ENCODE results near the gene HDGF. TPM values are rescaled to one million over a fixed set of nuclear protein-coding genes. Genes with fewer than 3 reads are reported as not detected.
A peak's percentile ranks its signal among the peaks of the same experiment; 100 is the strongest.

Gene HDGF
- total and polyA plus RNA-seq, 9 of the 15 experiments (the other 6 are each of a cell fraction or from before 2014, with no cell fraction given): 38.8 to 601 (median 400) TPM

DNA sequence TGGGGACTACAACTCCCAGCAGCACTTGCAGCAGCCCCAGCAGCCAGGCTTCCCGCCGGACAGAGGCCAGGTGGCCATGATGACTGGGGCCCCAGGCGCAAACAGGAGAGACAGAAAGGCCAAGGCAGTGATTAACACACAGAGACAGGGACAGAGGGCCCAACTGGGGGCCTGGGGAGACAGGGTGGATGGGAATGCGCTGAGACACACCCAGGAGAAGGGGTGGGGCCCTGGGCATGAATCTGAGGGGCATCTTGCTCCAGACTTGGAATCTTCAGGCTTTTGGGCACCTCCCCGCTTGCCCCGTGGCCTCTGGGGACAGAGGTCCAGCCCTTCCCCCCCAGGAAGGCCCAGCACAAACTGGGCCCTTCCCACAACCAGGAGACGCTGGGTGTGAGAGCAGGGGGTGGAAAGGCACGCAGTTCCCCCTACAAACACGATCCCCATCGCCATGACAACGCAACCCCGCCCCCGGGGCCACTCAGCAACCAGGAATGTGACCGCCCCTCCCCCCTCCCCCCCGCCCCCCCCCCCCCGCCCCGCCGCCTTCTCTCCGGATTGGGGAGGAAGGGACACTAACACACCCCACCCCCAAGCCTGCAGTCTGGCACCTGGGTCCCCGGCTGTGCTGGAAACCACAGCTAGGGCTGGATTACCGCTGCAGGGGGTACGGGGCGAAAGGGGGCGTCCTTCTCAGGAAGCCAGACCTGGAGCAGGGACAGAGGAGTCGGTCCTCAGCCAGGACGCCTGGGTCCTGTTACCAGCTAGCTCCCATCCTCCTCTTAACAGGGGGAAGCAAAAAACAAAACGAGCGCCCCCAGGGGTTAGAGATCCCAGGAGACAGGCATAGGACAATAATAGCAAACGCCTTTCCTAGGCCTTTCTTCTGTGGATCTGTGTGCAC lies 4.5 kb downstream of the HDGF start (continued):
- TF ChIP-seq NCOR1 (IDR thresholded peaks at IDR 0.05) (peak; percentile 32; the same call in 1 of the 2 replicates), FOXA3 (CRISPR knock-in tag; conservative IDR thresholded peaks at IDR 0.05 in 1 of 2, IDR thresholded peaks at IDR 0.05 in 1 of 2) (no peak), DACH1 (IDR thresholded peaks at IDR 0.05; ENCODE audit: partially characterized antibody) (no peak), ZC3H8 (IDR thresholded peaks at IDR 0.05) (no peak)
- TF ChIP-seq, protein P1, sequence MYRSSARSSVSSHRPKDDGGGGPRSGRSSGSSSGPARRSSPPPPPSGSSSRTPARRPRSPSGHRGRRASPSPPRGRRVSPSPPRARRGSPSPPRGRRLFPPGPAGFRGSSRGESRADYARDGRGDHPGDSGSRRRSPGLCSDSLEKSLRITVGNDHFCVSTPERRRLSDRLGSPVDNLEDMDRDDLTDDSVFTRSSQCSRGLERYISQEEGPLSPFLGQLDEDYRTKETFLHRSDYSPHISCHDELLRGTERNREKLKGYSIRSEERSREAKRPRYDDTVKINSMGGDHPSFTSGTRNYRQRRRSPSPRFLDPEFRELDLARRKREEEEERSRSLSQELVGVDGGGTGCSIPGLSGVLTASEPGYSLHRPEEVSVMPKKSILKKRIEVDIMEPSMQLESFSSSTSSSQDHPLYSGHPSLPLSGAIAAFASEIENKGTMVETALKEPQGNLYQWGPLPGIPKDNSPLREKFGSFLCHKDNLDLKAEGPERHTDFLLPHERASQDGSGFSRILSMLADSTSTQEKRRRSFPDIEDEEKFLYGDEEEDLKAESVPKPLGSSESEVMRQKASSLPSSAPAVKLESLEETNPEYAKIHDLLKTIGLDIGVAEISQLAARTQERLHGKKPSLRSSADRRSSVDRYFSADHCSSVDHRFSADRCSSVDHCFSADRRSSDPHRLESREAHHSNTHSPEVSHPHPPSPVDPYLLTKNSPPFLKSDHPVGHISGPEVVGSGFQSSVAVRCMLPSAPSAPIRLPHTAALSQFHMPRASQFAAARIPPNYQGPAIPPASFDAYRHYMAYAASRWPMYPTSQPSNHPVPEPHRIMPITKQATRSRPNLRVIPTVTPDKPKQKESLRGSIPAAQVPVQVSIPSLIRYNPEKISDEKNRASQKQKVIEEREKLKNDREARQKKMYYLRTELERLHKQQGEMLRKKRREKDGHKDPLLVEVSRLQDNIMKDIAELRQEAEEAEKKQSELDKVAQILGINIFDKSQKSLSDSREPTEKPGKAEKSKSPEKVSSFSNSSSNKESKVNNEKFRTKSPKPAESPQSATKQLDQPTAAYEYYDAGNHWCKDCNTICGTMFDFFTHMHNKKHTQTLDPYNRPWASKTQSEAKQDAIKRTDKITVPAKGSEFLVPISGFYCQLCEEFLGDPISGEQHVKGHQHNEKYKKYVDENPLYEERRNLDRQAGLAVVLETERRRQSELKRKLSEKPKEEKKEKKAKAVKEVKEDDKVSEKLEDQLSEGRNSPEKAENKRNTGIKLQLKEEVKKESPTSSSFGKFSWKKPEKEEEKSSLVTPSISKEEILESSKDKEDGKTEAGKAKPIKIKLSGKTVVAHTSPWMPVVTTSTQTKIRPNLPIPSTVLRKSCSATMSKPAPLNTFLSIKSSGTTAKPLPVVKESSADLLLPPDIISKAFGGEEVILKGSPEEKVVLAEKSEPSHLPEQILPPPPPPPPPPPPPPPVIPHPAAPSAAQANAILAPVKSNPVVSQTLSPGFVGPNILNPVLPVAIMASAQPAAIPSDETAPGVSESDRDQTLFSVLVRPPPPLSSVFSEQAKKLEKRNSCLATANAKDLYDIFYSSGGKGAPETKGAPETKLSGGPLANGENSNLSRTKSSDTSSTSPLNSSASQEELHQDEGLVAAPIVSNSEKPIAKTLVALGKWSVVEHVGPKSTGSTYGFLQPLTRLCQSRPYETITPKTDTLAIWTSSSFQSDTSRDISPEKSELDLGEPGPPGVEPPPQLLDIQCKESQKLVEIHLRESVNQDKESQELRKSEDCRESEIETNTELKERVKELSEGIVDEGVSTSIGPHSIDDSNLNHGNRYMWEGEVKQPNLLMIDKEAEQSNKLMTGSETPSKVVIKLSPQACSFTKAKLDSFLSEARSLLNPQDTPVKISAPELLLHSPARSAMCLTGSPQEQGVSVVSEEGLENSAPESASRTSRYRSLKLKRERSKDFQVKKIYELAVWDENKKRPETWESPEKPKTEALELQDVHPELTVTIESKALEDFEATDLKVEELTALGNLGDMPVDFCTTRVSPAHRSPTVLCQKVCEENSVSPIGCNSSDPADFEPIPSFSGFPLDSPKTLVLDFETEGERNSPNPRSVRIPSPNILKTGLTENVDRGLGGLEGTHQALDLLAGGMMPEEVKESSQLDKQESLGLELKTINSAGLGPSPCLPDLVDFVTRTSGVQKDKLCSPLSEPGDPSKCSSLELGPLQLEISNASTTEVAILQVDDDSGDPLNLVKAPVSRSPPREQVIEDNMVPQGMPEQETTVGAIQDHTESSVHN (IDR thresholded peaks at IDR 0.05; ENCODE audit: borderline replicate concordance in 1 of 2, low read depth in 1 of 2): no peak
- TF ChIP-seq, protein P2, sequence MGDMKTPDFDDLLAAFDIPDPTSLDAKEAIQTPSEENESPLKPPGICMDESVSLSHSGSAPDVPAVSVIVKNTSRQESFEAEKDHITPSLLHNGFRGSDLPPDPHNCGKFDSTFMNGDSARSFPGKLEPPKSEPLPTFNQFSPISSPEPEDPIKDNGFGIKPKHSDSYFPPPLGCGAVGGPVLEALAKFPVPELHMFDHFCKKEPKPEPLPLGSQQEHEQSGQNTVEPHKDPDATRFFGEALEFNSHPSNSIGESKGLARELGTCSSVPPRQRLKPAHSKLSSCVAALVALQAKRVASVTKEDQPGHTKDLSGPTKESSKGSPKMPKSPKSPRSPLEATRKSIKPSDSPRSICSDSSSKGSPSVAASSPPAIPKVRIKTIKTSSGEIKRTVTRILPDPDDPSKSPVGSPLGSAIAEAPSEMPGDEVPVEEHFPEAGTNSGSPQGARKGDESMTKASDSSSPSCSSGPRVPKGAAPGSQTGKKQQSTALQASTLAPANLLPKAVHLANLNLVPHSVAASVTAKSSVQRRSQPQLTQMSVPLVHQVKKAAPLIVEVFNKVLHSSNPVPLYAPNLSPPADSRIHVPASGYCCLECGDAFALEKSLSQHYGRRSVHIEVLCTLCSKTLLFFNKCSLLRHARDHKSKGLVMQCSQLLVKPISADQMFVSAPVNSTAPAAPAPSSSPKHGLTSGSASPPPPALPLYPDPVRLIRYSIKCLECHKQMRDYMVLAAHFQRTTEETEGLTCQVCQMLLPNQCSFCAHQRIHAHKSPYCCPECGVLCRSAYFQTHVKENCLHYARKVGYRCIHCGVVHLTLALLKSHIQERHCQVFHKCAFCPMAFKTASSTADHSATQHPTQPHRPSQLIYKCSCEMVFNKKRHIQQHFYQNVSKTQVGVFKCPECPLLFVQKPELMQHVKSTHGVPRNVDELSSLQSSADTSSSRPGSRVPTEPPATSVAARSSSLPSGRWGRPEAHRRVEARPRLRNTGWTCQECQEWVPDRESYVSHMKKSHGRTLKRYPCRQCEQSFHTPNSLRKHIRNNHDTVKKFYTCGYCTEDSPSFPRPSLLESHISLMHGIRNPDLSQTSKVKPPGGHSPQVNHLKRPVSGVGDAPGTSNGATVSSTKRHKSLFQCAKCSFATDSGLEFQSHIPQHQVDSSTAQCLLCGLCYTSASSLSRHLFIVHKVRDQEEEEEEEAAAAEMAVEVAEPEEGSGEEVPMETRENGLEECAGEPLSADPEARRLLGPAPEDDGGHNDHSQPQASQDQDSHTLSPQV (IDR thresholded peaks at IDR 0.05): 0 out of 2 replicates have a peak, but pooled peaks have one; percentile 26
- TF ChIP-seq, protein P3, sequence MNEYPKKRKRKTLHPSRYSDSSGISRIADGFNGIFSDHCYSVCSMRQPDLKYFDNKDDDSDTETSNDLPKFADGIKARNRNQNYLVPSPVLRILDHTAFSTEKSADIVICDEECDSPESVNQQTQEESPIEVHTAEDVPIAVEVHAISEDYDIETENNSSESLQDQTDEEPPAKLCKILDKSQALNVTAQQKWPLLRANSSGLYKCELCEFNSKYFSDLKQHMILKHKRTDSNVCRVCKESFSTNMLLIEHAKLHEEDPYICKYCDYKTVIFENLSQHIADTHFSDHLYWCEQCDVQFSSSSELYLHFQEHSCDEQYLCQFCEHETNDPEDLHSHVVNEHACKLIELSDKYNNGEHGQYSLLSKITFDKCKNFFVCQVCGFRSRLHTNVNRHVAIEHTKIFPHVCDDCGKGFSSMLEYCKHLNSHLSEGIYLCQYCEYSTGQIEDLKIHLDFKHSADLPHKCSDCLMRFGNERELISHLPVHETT (CRISPR knock-in tag; conservative IDR thresholded peaks at IDR 0.05 in 1 of 2, IDR thresholded peaks at IDR 0.05 in 1 of 2): peak in 1 of 2 experiments; percentile 35; a peak in 1 of 4 replicates
- TF ChIP-seq, protein P4, sequence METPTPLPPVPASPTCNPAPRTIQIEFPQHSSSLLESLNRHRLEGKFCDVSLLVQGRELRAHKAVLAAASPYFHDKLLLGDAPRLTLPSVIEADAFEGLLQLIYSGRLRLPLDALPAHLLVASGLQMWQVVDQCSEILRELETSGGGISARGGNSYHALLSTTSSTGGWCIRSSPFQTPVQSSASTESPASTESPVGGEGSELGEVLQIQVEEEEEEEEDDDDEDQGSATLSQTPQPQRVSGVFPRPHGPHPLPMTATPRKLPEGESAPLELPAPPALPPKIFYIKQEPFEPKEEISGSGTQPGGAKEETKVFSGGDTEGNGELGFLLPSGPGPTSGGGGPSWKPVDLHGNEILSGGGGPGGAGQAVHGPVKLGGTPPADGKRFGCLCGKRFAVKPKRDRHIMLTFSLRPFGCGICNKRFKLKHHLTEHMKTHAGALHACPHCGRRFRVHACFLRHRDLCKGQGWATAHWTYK (CRISPR knock-in tag; IDR thresholded peaks at IDR 0.05): no peak

All from K562 (cell line).